GM10248 (cell line): ENCODE results near the gene TRIAP1.

Experiments
- CTCF ChIA-PET: fragments of 300-600 bp; sonication (Branson Sonifier 250); formaldehyde crosslinking; extraction: SDS; loops from one replicate; lab custom pipeline; 2021; ENCODE audit warnings: antibody characterized with exemption; lab: Yijun Ruan, JAX
- POLR2A ChIA-PET: fragments of 350-650 bp; sonication (Branson Sonifier 250); formaldehyde crosslinking; extraction: SDS; loops from one replicate; lab custom pipeline; 2020; ENCODE audit warnings: antibody characterized with exemption; lab: Yijun Ruan, JAX
- DNase-seq: peaks from one replicate; pipeline ENCODE4 v3.0.0; 2012; ENCODE audit errors: extremely low spot score
- CTCF ChIP-seq: IDR thresholded peaks from 2 replicates; pipeline ENCODE4 v1.5.1; 2012; ENCODE audit warnings: mild to moderate bottlenecking, low read depth; ENCODE audit errors: extremely low read depth, missing control alignments, control extremely low read depth

Gene TRIAP1

DNA sequence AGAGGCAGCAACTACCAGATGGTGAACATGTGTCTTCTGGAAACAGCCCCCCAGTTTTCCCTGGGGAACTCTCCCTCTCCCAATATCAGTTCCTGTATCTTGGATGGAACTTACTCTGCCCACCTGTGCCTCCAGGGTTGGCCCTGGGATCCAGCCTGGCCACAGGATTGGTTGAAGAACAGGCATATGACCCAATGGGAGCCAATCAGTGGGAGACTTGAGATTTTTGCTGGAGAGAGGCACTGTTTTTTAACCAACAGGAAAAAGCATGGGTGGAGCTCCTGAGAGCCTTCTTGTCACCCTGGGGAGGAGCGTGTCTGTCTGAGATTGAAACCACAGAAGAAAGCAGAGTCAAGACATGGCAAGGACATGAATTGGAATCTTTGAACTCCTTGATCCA is 41.9 kb downstream of the TRIAP1 start:
- CTCF ChIA-PET, result interaction anchor here (1.1 to 1.8 kb wide), 2 partner anchors 16 to 33 kb away, joined by 3 to 4 read pairs; no protein-coding TSS in a partner anchor
- POLR2A ChIA-PET, result no interaction called here
- TF ChIP-seq CTCF, result no peak
- DNase-seq, result no peak

- ChIA-PET POLR2A (no interaction called here), CTCF (interaction anchor here (1.1 to 1.8 kb wide), 2 partner anchors 16 to 32 kb away, joined by 3 to 4 read pairs; no protein-coding TSS in a partner anchor)
- no peak for DNase-seq
- no peak for TF ChIP-seq CTCF
These were observed 42.3 kb downstream of the TRIAP1 start for GRCh38 chr12:120403869-120404268.

DNA sequence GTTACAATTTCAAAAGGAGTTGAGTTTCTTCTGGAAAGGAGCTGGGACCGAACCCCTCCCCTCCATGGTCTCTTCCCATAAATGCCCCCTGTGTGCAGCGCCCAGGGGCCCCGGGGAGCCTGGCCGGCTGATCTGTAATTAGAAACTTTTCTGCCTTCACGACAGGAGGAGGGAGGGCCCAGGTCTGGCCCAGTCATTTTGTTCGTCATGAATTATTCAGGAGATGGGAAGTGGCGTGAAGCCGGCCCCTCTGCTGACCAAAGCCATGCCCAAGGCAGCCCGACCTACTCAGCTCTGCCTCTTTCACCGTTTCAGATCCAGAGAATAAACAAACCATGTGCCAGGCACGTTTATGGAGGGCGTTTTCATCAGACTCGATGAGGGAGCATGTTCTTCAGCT is 44.0 kb downstream of the TRIAP1 start:
- DNase-seq, result no peak
- POLR2A ChIA-PET, result no interaction called here
- CTCF ChIA-PET, result interaction anchor here (1.3 to 1.8 kb wide), 2 partner anchors 19 to 31 kb away, joined by 4 read pairs; no protein-coding TSS in a partner anchor
- TF ChIP-seq CTCF, result no peak

DNA sequence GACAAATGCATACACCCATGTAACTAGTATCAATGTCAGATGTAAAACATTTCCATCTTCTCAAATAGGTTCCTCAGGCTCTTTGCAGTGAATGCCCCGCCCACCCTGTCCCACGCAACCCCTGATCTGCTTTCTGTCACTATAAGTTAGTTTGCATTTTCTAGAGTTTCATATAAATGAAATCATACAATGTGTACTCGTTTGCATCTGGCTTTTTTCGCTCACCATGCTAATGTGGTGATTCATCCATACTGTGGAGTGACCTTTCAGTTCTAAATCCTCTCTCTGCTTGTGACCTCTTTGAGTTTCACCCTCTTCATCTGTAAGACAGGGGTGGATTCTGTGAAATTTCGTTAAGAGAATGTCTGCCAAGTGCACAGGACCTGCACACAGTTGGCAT is 46.7 kb downstream of the TRIAP1 start:
- POLR2A ChIA-PET, result no interaction called here
- TF ChIP-seq CTCF, result no peak
- DNase-seq, result peak; percentile 35
- CTCF ChIA-PET, result interaction anchor here (1.3 kb wide), 1 partner anchor 30 kb away, joined by 3 read pairs; no protein-coding TSS in a partner anchor

- DNase-seq, result no peak
- ChIA-PET CTCF (no interaction called here), POLR2A (no interaction called here)
- TF ChIP-seq CTCF, result no peak
These were observed 48.2 kb downstream of the TRIAP1 start for GRCh38 chr12:120397824-120398540.

GRCh38 chr12:120394483-120395367 is 51.5 kb downstream of the TRIAP1 start:
- no peak for TF ChIP-seq CTCF
- ChIA-PET CTCF (interaction anchor here (0.8 to 1.6 kb wide), 5 partner anchors 13 to 74 kb away, joined by 3 to 5 read pairs (median 3); no protein-coding TSS in a partner anchor), POLR2A (interaction anchor here (0.7 kb wide), 1 partner anchor 1019 kb away, joined by 5 read pairs; no protein-coding TSS in a partner anchor)
- no peak for DNase-seq
